GM12872 (cell line): ENCODE data around the gene OCLN.

Experiments used
- TF ChIP-seq, protein P1 (sequence below): IDR thresholded peaks from 3 replicates; pipeline ENCODE4 v1.5.1; 2011; ENCODE audit warnings: low read depth, mild to moderate bottlenecking, low read length, moderate library complexity; ENCODE audit not compliant: insufficient read depth

OCLN gene

DNA sequence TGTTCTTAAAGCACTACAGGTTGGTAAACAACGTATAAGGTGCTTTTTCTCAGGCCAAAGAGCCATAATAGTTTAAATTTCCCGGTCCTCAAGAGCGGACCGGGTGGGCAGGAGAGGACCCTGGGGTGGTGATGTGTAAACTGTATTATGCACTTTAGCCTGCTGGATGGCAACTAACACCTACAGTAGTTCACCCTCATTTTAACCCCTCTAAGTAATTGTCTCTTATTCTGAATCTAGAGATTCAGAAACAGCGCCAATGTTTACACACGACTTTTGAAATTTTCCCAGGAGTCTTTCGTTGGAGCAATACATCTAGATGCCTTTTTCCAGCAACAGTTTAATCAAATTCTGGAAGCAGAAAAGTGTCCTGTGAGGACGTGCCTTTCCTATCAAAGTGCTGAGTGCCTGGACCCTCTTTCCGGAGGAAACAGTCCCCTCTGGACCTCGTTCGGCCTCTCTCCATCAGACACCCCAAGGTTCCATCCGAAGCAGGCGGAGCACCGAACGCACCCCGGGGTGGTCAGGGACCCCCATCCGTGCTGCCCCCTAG, 676 bp upstream of the OCLN start:
- TF ChIP-seq, protein P1, sequence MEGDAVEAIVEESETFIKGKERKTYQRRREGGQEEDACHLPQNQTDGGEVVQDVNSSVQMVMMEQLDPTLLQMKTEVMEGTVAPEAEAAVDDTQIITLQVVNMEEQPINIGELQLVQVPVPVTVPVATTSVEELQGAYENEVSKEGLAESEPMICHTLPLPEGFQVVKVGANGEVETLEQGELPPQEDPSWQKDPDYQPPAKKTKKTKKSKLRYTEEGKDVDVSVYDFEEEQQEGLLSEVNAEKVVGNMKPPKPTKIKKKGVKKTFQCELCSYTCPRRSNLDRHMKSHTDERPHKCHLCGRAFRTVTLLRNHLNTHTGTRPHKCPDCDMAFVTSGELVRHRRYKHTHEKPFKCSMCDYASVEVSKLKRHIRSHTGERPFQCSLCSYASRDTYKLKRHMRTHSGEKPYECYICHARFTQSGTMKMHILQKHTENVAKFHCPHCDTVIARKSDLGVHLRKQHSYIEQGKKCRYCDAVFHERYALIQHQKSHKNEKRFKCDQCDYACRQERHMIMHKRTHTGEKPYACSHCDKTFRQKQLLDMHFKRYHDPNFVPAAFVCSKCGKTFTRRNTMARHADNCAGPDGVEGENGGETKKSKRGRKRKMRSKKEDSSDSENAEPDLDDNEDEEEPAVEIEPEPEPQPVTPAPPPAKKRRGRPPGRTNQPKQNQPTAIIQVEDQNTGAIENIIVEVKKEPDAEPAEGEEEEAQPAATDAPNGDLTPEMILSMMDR = no peak

DNA sequence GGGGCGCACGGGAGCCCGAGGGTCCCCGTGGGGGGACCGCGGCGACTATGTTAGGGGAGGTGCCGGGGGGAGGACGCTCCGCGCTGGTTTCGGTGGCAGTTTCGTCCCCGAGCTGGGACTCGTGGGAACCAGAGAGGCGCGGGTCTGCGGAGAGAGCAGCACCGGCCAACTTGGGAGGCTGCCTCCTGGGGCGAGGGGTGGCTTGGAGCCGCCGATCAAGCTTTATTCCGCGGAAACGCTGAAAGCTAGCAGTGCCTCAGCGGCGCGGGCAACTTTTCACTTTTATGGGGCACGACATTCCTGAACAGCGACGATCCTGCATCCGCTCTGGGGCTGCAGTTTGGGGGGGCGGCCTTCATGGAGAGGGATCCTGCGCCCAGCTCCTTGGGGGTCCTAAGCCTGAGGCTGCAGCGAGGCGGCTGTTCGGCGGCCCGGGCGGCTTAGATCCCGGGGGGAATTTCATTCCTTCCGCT, 369 bp downstream of the OCLN start:
- TF ChIP-seq, protein P1 = no peak

DNA sequence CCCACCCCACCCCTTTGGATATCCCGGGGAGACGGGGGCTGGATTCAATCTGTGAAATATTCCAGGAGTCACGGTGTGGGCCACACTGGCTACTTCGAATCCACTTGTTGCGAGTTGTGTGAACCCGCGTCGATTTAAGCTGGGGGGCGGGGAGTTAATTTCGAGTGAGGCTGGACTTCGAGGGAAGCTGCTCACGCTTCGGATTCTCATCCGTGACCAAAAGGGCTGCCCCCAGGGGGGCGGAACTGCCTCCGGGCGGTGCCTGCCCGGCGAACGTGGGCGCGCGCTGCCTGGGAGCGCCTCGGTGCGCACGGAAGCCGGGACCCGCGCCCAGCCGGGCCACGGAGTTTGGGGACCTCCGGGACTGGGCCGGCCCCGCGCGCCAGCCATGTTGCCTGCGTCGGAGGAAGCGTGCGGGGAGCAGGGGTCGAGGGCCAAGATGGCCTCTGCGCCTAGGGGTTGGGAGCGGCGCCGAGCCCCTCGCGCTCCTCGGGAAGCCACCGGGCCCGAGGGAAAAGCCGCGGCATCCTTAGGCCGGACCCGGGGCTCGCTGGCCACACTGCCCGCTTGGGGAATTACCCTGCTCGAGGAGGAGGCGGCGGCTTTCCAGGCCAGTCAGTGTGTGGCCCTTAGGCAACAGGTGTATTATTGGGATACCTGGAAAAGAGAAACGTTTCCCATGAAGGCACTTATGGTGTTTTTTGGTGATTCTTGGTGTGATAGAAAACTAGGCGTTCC, 975 bp downstream of the OCLN start:
- TF ChIP-seq, protein P1 = no peak

DNA sequence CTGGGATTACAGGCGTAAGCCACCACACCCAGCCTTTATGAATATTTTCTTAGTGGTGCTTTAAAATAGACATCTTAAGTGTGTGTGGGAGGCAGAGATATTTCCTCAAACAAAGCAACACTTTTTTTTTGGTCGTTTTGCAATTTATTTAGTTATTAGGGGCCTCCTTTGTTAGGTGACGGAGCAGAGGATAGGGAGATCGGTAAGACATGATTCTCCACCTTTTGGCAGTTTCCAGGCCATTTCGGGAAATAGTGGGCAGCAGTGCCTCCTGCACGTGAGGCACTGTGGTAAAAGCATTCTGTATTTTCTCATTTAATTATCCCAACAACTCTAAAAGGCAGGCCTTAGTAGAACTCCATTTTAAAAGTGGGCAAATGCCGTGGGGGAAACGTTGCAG, 1.9 kb downstream of the OCLN start:
- TF ChIP-seq, protein P1 = no peak

DNA sequence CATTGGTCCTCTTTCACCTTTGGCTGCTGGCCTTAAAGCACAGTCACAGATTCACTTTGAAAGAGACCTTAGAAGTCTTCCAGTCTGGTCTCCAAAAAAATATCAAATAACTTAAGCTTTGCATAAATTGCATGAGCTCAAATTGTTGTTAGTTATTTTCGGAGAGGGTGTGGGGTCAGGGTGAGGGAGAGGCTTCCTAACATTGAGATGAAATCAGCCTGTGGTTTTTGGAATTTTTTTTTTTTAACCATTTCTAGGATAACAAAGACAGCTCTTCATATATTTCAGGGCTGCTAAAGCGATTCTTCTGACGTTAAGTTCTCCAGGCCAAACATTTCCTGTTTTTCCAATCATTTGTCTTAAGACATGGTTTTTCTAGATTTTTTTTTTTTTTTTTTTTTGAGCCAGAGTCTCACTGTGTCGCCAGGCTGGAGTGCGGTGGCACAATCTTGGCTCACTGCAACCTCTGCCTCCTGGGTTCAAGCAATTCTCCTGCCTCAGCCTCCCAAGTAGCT, 4.5 kb downstream of the OCLN start:
- TF ChIP-seq, protein P1 = no peak

DNA sequence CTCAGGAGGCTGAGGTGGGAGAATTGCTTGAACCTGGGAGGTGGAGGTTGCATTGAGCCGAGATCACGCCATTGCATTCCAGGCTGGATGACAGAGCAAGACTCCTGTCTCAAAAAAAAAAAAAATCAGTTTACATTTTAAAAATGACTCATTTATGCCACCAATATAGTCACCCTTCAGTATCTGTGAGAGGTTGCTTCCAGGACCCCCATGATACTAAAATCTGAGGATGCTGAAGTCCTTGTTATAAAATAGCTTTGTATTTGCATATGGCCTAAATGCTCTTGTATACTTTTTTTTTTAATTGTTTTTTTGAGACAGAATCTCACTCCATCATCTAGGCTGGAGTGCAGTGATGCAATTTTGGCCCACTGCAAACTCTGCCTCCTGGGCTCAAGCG, 5.8 kb downstream of the OCLN start:
- TF ChIP-seq, protein P1 = no peak

DNA sequence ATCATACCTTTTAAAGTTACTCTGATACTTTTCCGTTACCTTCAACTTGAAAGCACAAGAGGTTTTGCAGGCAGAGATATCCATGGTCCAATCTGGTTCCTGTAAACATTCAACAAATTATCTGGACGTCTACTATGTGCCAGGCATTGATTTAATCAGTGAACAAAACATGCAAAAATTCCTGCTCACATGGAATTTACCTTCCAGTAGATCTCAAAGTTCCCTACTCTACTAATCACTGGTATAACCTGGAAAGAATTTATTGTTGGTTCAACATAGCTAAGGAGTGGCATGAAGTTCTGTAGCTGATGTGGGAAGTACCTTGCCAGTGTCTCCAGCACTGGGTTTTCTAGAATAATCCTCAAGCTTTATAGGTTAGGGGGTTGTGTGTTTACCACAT, 9.8 kb downstream of the OCLN start:
- TF ChIP-seq, protein P1 = no peak
